Adipose tissue (tissue), 3 donors: ENCODE measurements around the gene NDUFS1. TPM values are rescaled to one million over a fixed set of nuclear protein-coding genes. Genes with fewer than 3 reads are reported as not detected.
"Not testable (repeated sequence)": the region's sequence is repeated elsewhere in the genome, so short reads cannot be mapped to it uniquely, and the experiment has no call there.

Experiments
- H3K27ac ChIP-seq: one replicate; pipeline ENCODE4 v1.5.1; 2013; ENCODE audit warnings: low read depth, low read length
- WGBS, 3 donors: extraction: QIAGEN DNeasy Blood & Tissue Kit; methylation state at CpG; one replicate each; pipeline ENCODE4 v1.1.7; 2013; 5-methylcytosine and 5-hydroxymethylcytosine counted together
- polyA plus RNA-seq, 3 donors: library from polyadenylated mRNA; stranded (reverse); fragments of 200-250 nt; gene quantifications; one replicate each; pipeline ENCODE4 v1.2.3, GENCODE V29; 2013
- donor health status: healthy with polysubstance abuse.
- donor health status: Bipolar disorder and iron deficiency.
- donor health status: healthy.

The NDUFS1 gene
- polyA plus RNA-seq, 3 donors = 19.8 to 75.9 (median 23.3) TPM

DNA sequence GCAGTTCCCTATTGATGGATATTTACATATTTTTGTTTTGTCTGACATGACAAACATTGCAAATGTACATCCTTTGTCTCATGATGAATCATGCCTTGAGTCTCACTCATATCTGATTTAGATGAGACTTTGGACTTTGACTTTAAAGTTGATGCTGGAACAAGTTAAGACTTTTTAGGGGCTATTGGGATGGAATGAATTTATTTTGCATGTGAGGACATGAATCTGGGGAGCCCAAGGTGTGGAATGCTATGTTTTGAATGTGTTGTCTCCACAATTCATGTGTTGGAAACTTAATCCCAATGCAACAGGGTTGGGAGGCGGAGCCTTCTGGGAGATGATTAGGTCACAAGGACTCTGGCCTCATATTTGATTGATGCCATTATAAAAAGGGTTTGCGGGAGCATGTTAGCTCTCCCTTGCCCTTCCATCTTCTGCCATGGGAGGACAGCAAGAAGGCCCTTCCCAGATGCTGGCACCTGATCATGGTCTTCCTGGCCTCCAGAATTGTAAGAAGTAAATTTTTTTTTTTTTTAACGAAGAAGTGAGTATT is 44.1 kb downstream of the NDUFS1 start:
- 97 to 100% (median 98%) methylated on average over 3 of the region's 3 CpGs for WGBS, 3 donors
- H3K27ac ChIP-seq = no peak overlapping the region

DNA sequence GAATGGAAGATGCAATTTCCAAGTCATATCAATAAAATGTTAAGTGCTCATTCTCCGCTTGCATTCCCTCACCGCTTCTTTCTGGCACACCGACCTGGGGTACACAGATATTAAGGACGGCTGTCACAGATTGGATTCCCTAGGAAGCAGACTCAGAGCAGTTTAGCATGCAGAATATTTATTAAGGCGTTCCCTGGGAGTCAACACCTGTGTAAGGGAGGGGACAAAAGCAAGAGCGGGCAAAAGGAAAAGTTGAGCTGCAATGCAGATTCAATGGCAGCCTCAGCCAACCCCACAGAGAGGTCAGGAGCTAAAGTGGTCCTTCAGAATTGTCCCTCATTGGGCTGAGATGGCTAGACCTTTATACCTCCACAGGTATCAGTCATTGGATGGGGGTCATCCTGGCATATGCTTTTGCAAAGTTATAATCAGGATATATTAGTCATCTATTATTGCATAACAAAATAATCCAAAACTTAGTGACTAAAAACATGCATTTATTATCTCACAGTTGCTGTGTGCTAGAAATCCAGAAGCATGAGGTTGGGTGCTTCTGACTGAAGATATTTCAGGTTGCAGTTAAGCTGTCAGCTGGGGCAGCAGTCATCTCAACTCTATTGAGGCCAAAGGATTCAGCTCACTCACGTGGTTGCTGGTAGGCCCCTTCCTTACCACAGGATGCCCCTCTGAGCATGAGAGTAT is 46.2 kb downstream of the NDUFS1 start:
- H3K27ac ChIP-seq = no peak overlapping the region
- 90 to 92% (median 92%) methylated on average over 7 of the region's 7 CpGs for WGBS, 3 donors

DNA sequence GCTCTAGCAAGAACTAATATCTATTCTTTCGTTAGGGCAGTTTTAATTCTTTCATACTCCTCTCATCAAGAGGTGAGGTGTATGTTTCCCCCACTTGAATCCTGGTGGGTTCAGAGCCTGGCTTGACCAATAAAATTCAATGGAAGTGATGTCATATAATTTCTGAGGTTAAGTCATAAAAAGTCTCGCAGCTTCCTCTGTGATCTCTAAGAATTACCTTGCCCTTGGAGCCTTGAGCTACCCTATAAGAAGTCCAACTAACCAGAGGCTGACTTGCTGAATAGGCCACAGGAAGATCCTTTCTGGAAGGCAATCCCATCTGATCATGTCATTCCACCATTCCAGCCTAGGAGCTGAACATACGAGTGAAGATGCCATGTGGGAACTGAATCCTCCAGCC is 47.1 kb downstream of the NDUFS1 start:
- WGBS, 3 donors = 97 to 98% (median 97%) methylated on average over 3 of the region's 3 CpGs
- no peak overlapping the region for H3K27ac ChIP-seq

DNA sequence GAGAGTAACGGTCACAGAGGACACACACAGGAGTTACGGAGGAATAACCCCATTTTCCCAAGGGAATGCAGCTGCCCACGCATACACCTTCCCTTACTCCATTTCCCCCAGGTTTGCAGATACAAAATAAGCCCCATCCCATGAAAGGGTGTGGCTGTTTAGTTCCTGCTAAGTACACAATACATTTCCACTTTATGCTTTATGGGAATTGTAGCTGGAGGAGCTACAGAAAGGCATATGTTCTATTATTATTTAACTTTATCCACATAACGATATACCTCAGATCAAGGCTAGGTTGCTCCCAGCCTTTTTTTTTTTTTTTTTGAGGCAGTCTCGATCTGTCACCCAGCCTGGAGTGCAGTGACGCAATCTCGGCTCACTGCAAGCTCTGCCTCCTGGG is 50.5 kb downstream of the NDUFS1 start:
- 69 to 82% (median 76%) methylated on average over 7 of the region's 7 CpGs for WGBS, 3 donors
- H3K27ac ChIP-seq = no peak overlapping the region

DNA sequence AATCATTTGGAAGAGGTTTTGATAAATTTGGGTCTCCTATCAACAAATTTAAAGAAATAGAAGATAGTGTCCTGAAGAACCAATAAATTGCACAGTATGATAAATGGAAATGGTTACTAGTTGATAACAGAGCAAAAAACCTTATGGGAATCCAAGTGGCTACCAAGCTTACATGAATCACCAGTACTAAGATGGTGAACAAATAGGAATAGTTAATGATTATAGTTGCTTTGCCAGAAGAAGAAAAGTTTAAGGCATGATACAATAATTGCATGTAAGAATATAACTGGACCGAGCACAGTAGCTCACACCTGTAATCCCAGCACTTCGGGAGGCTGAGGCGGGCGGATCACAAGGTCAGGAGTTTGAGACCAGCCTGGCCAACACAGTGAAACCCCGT is 53.7 kb downstream of the NDUFS1 start:
- WGBS, 3 donors = 95 to 98% (median 97%) methylated on average over 5 of the region's 5 CpGs
- no peak overlapping the region for H3K27ac ChIP-seq

DNA sequence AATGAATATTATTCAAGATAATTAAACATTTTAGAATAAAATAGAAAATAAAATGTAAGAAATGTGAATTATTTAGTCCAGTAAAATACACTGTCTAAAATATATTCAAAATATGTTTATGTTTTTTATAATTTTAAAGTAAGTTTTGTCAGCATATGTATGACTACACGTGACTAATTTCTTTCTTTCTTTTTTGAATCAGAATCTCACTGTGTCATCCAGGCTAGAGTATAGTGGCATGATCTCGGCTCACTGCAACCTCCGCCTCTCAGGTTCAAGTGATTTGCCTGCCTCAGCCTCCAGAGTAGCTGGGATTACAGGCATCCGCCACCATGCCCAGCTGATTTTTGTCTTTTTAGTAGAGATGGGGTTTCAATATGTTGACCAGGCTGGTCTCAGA is 54.2 kb downstream of the NDUFS1 start:
- H3K27ac ChIP-seq = no peak overlapping the region
- 89 to 95% (median 94%) methylated on average over 4 of the region's 4 CpGs for WGBS, 3 donors

DNA sequence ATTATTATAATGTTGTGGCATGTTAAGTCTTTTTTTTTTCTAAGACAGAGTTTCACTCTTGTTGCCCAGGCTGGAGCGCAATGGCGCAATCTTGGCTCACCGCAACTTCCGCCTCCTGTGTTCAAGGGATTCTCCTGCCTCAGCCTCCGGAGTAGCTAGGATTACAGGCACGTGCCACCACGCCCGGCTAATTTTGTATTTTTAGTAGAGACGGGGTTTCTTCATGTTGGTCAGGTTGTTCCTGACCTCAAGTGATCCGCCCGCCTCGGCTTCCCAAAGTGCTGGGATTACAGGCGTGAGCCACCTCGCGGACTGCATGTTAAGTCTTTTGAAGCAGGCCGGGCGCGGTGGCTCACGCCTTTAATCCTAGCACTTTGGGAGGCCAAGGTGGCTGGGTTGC is 60.4 kb downstream of the NDUFS1 start:
- WGBS, 3 donors = 60 to 90% (median 73%) methylated on average over 19 of the region's 19 CpGs
- not testable (repeated sequence) for H3K27ac ChIP-seq

DNA sequence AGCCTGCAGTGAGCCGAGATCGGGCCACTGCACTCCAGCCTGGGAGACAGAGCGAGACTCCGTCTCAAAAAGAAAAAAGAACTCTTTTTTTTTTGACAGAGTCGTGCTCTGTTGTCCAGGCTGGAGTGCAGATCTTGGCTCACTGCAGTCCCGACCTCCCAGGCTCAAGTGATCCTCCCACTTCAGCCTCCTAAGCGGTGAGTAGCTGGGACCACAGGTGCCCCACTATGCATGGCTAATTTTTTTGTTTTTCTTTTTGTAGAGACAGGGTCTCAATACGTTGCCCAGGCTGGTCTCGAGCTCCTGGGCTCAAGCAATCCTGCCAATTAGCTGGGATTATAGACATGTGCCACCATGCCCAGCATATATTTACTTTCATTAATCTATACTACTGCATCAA is 60.8 kb downstream of the NDUFS1 start:
- WGBS, 3 donors = 78 to 93% (median 85%) methylated on average over 9 of the region's 9 CpGs
- H3K27ac ChIP-seq = no peak overlapping the region

DNA sequence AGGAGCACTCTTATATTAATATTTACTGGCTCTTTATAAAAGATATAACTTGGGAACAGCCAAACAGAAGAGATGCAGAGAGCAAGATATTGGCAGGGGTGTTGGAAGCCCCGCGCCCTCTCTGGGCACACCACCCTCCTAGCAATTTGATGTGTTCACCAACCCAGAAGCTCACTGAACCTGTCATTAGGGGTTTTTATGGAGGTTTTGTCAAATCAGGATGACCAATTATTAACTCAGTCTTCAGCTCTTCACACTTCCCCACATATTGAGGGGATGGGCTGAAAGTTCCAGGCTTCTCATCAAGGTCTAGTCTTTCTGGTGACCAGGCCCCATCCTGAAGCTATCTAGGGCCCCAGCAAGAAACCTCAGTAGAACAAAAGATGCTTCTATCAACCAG is 62.4 kb downstream of the NDUFS1 start:
- WGBS, 3 donors = 96 to 100% (median 99%) methylated on average over 2 of the region's 2 CpGs
- no peak overlapping the region for H3K27ac ChIP-seq

DNA sequence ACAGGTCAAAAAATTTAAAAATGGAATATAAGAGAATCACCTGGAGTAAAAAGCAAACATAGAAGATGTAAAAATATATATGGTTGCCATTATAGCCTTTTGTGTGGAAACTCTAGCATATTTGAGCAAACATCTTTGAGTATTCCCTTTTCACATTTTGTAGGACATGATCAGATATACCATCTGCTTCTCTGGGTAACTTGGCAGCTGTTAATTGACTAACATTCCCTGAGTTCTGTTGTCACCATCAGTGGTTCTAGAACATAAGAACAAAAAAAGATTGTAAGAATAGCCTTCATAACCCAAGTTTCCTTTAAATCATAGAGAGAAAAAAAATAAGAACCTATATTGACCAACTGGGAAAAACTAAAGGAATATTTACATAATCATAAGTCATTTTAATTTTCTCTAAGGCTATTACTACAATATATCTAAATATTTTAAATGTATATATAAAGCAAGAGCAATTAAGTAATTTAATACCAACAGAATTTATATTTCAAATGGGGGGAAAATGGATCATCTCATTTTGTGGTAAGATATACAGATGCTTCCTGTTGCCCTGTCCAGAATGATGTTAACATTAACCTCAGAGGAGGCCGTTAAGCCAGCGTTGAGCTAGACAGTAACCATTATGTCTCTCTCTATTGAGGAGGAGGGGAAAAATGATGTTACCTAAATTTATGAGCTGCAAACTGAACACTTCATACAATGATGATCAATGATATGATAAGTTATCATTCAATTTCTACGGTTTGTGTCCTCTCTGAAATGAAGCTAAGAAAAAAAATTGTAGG is 63.5 kb downstream of the NDUFS1 start:
- 28 to 64% (median 46%) methylated on average over 3 of the region's 3 CpGs for WGBS, 3 donors
- no peak overlapping the region for H3K27ac ChIP-seq

DNA sequence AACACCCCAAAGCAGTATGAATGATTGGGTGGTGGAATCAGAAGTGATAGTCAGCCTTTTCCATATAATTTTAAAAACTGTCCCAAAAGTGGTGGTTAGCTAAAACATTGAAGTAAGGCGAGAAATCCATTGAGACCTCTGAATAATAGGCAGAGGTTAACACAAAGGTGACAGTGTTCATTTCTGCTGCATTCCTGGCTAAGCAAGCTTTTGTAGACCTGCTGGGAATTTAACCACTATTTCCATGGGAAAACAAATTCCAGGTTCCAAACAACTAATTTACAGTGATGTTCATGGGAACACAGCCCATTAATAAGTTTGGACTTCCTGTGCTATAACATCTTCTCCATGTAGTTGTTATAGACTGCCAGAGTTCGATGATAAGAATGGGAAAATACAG is 66.9 kb downstream of the NDUFS1 start:
- 87 to 93% (median 91%) methylated on average over 2 of the region's 2 CpGs for WGBS, 3 donors
- no peak overlapping the region for H3K27ac ChIP-seq

DNA sequence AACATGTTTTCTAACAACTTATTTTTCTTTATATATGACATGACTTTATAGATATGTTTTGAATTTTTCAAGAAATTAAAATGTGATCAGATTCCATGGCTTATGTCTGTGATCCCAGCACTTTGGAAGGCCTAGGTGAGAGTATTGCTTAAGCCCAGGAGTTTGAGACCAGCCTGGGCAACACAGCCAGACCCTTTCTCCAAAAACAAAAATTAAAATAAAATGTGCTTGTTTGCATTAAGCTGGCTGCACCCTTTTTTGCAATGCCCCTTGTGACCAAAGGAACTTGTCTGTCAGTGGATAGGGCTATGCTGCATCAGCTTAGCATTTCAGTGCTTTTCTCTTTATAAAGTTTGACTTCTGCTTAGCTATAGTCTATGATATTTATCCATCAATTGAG is 71.0 kb downstream of the NDUFS1 start:
- no peak overlapping the region for H3K27ac ChIP-seq

DNA sequence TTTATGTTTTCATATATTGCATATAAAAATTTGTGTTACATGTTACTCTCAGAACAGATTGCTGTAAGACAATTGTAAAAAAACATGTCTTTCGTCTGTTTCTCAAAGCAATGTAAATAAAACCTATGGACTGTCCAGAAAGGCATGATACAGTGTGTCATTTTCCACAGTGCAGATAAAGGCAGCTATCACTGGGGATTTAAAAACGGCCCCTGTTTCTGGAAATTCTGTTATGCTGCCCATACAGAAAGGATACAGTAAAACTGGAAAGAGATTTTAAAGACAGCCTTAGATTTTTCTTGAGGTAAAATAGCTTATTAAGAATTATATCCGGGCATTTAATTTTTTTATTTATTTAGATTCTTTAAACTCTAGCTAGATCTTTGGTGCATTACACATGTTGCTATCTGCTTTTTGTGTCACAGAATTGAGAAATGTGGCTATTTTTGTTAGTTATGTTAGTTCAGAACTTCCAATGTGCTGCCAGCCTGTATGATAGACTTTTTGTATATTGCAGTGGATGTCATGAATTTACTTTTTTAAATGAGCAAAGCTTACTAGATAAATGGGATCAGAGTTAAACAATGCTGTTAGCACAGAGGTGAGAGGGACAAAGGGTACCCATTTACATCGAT is 72.4 kb downstream of the NDUFS1 start:
- H3K27ac ChIP-seq = no peak overlapping the region
- 1 to 3% (median 2%) methylated on average over 4 of the region's 4 CpGs for WGBS, 3 donors

DNA sequence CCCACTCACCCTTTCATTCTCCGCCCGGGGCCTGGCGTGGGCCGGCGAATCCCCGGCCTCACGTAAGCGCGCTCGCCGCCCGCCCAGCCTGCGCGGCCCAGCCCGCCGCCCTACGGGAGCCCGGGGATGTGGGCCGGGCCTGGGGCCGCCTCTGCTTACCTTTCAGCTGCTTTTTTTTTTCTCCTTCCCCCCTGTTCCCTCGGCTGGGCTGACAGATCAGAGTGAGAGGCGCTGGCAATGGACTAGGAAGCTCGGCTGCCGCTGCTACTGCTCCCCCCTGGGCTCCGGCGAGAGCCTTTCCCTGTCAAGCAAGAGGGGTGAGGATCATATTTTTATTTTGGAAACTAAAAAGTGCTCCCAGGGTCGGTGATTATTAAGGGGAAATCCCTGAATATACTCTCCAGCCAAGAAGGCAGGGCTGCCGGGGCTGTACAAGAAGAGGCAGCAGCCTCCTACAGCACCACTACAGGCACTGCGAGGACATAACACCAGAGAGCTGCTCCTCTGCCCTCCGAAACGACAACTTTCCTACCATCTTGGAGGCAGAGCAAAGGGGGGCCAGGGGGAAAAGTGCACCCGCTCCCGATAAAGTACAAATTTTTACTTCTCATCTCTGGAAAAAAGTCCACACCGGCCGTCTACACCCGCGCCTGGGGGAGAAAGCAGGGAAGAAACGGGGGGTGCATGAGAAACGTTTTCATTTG is 73.3 kb downstream of the NDUFS1 start, which contains the start of gene INO80D:
INO80D (minus strand) TSS at position 433 of the 704 bp plus-strand sequence. CDS start 23,158 bp downstream, outside the sequence.
- 0 to 1% (median 0%) methylated on average over 36 to 39 of the region's 39 CpGs for WGBS, 3 donors
- peak within 1 kb of the TSS; percentile 83 for H3K27ac ChIP-seq

DNA sequence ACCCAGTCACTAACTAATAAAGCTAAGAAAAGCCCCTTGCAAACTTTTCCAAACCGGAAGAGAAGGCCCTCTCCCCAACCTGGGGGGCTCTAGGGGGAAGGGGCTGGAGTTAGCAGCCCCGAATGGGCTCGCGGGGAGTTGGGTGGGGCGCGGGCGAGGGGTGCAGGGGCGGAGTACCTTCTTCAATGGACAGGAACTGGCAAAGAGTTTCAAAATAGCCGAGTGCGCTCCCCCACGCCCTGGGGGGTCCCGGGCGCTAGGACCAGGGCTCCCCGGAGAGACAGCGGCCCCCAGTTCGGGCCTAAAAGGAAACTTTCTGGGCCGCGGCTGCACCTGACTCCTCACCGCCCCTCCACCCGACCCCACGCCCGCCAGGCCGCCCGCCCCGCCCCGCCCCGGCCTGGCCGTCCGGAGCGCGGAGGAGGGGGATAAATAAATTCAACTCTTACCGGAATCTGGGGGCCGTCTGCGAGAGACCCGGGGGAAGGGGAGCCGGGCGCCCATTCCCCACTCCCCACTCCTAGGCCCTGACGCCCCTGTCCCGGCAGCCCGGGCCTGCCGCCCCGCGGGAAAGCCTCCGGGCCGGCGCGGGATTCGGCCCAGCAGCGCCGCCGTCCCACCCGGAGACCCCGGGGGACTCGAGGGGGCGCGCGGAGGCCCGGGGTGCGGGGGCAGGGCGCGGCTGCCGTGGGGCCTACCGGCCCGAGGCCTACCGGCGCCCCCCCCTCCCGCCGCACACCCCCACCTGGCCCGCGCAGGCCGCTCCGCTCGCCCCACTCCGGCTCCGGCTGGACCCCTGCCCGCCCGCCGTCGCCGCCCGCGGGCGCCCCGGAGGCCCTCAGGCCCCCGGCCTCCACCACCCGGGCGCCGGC is 74.1 kb downstream of the NDUFS1 start:
- 1% methylated on average over 56 to 88 of the region's 88 CpGs for WGBS, 3 donors
- H3K27ac ChIP-seq = peak overlapping the region; percentile 83

DNA sequence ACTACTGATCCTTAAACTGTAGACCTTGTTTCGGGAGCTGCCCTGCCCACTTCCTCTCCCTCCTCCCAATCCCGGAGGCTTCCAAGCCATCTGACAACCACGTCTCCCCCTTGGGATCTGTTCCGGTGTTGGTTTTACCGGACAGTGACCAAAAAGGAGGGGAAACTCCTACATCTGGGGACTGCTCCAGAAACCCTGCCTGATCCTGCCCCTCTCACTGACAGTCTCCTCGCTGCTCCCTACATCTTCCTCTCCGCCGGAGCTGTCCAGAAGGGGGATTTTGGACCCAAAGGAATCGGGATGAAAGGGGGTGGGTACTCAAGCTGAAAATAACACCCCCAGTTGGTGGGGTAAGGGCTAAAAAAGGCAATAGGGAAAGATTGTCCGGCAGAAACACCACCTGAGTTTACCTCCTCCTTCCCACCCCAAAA is 74.8 kb downstream of the NDUFS1 start:
- WGBS, 3 donors = 0 to 1% (median 0%) methylated on average over 10 of the region's 10 CpGs
- peak overlapping the region; percentile 83 for H3K27ac ChIP-seq

DNA sequence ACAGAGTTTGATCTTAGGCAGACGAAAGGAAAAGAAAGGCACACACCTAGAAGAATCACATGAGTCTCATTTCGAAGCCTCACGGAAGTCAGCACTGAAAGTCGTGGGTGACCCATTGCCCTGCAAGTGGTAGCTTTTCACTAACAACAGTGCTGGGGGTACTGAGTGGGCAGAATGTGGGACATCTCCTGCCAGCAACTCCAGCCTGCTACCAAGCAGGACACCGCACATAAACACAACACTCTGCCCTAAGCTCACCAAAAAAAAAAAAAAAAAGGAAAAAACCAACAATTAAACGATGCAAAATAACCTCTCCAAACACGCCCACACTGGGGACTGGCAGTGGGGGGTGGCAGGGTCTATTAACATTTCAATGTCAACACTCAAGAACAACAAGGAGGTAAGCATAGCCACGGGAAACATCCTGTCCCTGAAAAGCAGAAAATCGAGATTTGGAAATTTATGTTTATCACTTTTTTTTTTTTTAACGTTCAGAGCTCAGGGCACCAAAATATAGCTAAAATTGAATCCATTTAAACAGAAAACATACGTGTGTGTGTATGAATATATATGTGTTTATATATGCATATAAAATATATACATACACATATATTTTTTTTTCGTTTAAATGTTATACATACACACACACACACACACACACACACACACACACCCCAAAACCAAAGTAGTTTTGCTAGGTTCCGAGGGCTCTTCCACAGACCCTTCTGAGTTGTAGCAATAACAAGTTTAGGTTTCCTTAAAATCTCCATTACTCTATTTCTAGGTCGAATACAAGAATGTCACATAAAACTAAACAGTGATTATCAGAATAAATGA is 75.4 kb downstream of the NDUFS1 start:
- H3K27ac ChIP-seq = no peak overlapping the region
- 9 to 14% (median 12%) methylated on average over 14 of the region's 14 CpGs for WGBS, 3 donors
